ENCODE measurements around the gene ZNF138.

ZNF138 gene

GRCh38 chr7:64875658-64876406, 81.6 kb downstream of the ZNF138 start:
- DNase-seq (ENCODE audit: low read depth) = no peak

DNA sequence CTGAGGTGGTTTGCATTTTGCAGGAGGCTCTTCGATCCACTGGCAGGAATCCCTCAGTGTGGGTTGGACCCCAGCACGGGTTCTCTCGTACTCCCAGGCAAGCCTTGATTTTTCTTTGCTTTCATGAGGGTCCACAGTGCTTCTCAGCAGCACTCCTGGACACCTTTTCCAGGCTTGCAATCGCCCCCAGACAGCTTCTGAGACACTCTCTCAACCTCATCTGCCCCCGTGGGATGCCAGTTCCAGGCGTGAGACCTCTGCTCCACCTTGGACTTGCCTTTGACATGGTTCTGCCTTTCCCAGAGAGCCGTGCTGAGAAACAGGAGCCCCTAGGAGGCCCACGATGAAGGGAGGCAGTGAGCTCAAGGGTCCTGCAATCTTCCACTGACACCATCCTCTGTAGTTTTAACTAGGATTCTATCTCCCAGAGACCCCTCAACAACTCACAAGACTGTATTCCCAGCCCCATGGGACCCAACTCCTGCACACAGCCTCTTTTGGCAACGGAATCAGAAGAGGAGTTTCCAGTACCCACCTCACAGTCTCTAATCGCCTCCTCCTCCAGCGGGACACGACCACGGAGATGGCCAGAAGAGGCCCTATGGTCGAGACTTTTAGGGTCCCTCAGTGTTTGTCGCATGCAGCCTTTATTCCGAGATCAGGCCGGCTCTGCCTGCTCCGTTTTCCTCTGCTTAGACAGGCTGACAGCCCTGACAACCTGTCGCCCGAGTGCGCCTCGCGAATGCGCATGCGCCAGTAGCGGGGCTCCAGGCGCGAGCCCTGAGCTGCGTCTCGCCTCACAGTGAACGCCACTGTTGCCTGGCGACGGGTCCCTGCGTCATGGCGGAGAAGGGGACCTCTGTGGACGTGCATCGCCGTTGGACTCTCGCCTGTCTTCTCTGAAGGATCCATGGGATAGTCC, 82.8 kb downstream of the ZNF138 start:
- no peak for DNase-seq (ENCODE audit: low read depth)

DNA sequence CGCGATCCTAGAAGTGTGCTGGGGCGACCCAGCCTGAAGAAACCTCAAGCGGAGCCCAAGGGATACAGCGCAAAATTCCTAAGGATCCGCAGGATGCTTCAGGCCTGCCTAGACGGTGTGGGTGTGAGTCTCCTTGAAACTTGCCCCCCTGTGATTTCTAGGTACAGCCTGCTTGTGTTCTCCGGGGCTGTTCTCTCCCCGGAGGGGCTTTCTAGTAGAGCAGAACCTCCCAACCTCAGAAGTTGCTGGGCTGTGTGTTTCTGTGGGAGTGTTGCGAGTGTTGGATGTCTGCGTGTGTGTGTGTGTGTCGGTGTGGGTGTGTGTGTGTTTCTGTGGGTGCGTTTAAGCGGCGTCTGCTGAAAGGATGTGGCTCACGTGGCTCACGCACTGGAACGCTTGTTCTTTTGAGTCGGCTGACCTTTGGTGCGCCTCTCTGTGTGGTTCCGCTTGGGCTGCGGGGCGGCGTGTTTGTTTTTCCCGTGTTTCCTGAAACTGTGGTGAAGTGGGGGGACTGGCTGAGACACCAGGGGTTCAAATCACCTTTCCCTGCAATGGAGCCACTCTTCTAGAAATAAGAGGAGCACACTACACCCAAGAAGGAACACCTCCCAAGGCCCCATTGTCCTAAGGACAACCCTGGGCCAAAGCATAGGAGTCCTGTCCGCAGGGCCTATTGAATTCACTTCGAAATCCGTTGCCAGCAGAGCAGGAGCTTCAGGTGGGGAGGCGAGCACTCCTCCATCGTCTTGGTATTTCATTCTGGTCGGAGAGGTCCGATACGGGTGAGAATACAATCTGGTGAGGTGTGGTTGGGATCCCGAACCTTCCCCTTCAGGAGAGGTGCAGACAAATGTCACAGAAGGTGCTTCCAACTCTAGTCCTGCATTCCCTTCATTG, 83.7 kb downstream of the ZNF138 start:
- no peak for DNase-seq (ENCODE audit: low read depth)

- no peak for DNase-seq (ENCODE audit: low read depth)
Measured at GRCh38 chr7:64878684-64879083, 84.5 kb downstream of the ZNF138 start.

DNA sequence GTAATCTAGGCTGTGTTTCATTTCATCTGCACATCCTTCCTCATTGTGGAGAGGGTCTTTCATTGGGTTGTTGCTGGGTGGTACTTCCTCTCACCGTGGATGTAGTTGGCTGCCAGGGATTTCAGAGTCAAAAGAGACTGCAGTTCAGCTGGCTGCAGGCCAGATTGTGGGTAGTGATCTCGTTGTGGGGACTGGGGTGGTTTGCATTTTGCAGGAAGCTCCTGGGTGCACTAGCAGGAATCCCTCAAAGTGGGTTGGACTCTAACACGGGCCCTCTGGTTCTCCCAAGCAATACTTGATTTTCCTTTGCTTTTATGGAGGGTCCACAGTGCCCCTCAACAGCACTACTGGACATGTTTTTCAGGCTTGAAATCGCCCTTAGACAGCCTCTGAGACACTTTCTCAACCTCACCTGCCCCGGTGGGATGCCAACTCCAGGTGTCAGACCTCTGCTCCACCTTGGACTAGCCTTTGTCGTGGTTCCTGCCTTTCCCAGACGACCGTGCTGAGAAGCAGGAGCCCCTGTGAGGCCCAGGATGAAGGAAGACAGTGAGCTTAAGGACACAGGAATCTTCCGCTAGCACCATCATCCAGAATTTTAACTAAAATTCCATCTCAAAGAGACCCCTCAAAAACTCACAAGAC, 85.0 kb downstream of the ZNF138 start:
- DNase-seq (ENCODE audit: low read depth) = no peak

DNA sequence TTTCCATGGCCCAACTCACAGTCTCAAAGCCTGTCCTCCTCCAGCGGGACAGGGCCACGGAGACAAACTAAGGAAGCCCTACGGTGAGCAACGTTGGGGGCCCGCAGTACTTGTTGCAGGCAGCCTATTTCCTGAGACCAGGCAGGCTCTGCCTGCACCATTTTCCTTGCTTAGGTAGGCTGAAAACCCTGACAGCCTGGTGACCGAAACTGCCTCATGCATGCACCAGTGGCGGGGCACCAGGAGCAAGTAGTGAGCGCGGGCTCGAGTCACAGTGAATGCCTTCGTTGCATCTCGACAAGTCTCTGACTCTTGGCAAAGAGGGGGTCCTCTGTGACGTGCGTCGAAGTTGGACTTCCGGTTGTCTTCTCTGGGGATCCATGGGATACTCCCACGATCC, 85.6 kb downstream of the ZNF138 start:
- no peak for DNase-seq (ENCODE audit: low read depth)

- DNase-seq (ENCODE audit: low read depth) = no peak
Measured at GRCh38 chr7:64880322-64881297, 86.4 kb downstream of the ZNF138 start.

DNA sequence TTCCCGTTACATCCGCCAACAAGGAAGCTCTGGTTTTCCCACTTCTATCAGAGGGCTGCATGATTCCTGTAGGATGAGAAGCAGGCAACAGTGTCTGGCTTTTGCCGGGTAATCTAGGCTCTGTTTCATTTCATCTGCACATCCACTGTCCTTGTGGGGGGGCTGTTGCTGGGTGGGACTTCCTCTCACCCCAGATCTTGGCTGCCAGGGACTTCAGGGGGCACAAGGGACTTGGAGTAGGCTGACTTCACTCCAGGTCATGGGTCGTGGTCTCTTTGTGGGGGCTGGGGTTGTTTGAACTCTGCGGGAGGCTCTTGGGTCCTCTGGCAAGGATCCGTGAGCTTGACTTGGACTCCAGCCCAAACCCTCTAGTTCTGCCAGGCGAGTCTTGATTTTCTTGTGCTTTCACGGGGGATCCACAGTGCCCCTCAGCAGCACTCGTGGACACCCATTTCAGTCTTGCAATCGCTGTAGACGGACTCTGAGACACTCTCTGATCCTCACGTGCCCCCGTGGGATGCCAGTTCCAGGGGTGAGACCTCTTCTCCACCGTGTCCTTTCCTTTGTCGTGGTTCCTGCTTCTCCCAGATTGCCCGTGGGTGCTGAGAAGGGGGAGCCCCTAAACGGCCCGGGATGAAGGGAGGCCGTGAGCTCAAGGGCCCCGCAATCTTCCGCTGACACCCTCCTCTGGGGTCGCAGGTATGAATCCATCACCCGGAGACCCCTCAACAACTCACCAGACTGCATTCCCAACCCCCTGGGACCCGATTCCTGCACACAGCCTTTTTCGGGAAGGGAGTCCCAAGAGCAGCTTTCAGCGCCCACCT, 87.4 kb downstream of the ZNF138 start:
- DNase-seq (ENCODE audit: low read depth) = no peak

DNA sequence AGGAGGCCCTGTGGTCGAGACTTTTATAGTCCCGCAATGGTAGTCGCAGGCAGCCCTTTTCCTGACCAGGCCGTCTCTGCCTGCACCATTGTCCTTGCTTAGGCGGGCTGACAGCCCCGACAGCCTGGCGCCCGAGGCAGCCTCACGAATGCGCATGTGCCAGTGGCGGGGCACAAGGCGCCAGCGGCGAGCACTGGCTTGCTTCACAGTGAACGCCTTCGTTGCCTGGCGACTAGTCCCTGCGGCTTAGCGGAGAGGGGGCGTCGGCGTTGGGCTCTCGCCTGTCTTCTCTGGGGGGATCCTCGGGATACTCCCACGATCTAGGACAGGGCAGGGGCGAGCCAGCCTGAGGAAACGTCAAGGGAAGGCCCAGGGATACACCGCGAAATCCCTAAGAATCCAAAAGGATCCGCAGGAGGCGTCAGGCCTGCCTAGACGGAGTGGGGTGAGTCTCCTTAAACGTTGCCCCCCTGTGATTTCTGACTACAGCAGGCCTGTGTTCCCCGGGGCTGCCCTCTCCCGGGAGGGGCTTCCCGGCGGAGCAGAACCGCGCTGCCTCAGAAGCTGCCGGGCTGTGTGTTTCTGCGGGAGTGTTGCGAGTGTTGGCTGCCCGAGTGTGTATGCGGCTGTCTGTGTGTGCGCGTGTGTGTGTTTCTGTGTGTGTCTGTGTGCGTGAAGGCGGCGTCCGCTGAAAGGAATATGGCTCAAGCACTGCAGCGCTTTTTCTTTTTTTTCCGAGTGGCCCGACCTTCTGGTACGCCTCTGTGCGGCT, 88.3 kb downstream of the ZNF138 start:
- DNase-seq (ENCODE audit: low read depth) = no peak

Data from fibroblast of the conjunctiva (primary cell).